Amniotic epithelial cell (primary cell): ENCODE measurements around the gene SRPX.

Experiments used
- DNase-seq: peaks from one replicate; pipeline ENCODE4 v3.0.0-alpha.2; 2010; ENCODE audit warnings: low read depth

Gene SRPX

GRCh38 chrX:38220415-38221390, at the start of gene SRPX:
SRPX (minus strand) TSS chrX:38220871; CDS start chrX:38220792, 79 bp downstream.
- peak; percentile 33 for DNase-seq

DNA sequence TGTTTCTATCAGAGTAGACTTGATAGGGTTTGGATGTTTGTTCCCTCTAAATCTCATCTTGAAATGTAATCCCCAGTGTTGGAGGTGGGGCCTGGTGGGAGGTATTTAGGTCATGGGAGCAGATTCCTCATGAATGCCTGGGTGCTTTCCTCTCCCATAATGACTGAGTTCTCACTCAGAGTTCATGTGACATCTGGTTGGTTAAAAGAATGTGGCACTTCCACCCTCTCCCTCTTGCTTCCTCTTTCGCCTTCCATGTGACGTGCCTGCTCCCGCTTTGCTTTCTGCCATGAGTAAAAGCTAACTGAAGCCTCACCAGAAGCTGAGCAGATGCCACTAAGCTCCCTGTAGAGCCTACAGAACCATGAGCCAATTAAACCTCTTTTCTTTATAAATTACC, 47.3 kb upstream of the SRPX start:
- no peak for DNase-seq

- no peak for DNase-seq
These were observed 42.3 kb upstream of the SRPX start for GRCh38 chrX:38262715-38263620.

- peak; percentile 29 for DNase-seq
These were observed 39.6 kb upstream of the SRPX start for GRCh38 chrX:38260231-38260630.

DNA sequence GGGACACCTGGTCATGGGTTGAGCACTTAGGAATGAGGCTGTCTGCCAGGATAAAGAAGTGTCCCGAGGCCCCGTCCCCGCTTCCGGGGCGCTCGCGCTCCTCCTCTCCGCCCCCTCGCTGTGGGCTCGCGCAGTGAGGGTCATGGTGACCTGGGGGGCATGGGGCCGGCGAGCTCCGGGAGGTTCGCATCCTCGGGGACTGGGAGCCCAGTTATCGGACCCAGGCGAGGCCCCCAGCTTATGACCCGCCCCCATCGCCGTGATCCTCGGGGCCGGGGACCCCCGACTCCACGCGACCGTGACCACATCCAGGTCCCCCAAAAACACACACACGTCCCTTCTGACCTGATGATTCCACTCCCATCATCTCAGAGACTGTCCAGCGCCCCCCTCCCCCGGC, 35.3 kb upstream of the SRPX start:
- no peak for DNase-seq

- DNase-seq, result no peak
These were observed 29.3 kb upstream of the SRPX start for GRCh38 chrX:38249965-38250364.

- DNase-seq, result no peak
These were observed 26.4 kb upstream of the SRPX start for GRCh38 chrX:38247051-38247450.

GRCh38 chrX:38240541-38240940, 19.9 kb upstream of the SRPX start:
- DNase-seq, result no peak

- DNase-seq, result peak; percentile 45
These were observed 16.4 kb upstream of the SRPX start for GRCh38 chrX:38236901-38237615.

GRCh38 chrX:38233891-38234667, 13.4 kb upstream of the SRPX start:
- DNase-seq, result peak; percentile 80

DNA sequence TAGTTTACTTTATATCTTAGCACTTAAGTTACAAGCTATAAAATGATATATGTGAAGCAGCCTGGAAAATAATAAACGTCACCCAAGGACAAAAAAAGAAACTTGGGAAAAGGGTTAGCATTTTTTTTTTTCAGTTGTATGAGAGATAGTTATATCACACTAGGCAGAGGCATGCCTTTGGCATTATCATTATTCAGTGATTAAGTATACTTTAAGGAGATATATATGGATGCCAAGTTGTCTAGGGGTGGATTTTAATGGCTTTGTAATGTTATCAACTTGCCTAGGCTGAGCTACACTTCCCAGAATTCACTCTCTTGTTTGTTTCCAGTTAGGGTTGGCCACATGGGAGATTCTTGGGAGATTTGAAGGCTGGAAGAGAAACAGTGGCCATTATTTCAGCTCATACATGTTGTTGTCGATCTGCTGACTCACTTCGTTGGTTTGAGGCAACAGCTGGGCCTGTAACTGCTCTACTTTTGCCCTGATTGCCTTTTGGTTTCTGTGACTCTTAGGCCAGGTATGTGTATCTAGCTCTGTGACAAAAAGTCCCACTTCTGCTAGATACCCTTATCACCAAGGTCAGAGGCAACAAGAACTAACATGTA, 11.5 kb upstream of the SRPX start:
- DNase-seq, result peak; percentile 74

DNA sequence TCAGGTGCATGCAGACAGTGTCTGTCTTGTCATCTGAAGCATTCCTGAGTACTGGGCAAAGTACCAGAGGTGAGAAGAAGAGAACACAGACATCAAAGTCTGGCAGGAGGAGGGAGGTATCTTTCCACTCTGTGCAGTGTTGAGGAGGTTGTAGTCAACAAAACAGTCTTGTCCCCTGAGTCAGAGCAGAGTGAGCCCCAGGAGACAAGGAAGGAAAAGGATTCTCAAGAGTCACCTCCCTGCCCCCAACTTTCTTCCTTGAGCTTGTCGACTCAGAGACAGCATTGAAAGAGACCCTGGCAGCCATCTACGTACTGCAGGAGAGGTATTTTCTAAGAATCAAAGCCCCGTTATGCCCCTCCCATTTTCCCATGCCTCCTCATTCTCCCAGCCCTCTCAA, 4.4 kb upstream of the SRPX start:
- peak; percentile 29 for DNase-seq

GRCh38 chrX:38224160-38224559, 3.5 kb upstream of the SRPX start:
- no peak for DNase-seq

- peak; percentile 46 for DNase-seq
These were observed 789 bp upstream of the SRPX start for GRCh38 chrX:38221391-38221929.

DNA sequence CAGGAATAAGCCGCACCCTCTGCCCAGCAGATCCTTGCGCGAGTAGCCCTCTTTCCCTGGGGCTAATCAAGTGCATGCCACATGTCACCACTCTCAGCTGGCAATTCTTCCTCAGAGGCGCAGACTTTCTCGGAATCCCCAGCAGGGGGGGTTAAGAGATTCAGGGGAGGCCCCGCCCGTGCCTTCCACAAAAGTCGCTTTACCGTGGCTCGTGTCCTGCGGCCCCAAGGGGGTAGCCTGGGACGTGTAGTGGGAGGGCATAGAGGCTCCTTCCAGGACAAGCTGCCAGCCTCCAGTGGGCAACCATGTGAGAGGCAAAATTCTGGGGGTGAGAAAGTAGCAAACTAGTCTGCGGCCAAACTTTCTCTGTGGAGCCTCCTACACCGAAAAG, 652 bp downstream of the SRPX start:
- DNase-seq, result peak; percentile 26

DNA sequence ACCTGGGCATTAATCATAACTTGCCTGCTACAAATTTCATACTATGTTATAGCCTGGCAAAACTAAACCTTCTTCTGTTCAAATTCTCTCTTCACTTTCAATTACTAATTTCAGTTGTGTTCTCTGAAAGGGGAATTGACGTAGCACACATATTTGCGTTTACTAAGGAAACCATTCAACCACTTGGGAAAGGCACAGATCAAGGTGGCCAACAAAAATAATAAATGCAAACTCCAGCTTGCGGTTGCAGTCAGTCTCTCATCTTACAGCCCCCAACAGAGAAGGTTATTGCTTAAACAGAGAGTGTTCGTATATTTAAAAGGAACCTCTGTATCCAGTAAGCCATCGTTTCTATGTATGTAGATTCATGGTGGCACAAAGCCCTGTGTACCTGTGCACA, 4.0 kb downstream of the SRPX start:
- no peak for DNase-seq

- peak; percentile 67 for DNase-seq
These were observed 5.8 kb downstream of the SRPX start for GRCh38 chrX:38214551-38215531.

DNA sequence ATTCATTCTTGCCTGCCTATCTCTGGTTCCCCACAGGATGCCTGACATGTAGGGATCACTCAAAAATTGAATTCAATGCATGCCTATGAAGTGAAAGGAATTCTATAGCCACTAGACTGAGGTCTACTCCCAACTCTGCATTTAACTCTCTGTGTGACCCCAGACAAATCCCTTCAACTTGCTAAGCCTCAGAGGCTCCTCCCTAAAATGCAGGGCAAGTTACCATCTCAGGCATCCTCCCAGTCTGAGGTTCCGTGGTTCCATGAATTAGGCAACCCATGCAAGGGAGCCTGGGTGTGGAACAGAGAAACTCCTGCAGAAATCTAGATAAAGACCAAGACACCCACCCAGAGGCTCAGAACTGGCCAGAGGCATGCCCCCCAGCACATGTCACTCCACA, 6.6 kb downstream of the SRPX start:
- DNase-seq, result no peak

GRCh38 chrX:38211891-38212635, 8.6 kb downstream of the SRPX start:
- peak; percentile 82 for DNase-seq
